HuH-7.5 (cell line): ENCODE results near the gene TYW1.
"Not testable (repeated sequence)": the region's sequence is repeated elsewhere in the genome, so short reads cannot be mapped to it uniquely, and the experiment has no call there.

ENCODE experiments used
- DNase-seq: peaks from one replicate; pipeline ENCODE4 v3.0.0; 2011; ENCODE audit warnings: low spot score

Gene TYW1

GRCh38 chr7:67135617-67136486 lies 139.2 kb downstream of the TYW1 start:
- DNase-seq, result not testable (repeated sequence)

GRCh38 chr7:67137489-67137888 lies 140.9 kb downstream of the TYW1 start:
- not testable (repeated sequence) for DNase-seq

GRCh38 chr7:67139876-67140275 lies 143.2 kb downstream of the TYW1 start:
- DNase-seq, result not testable (repeated sequence)

- DNase-seq, result not testable (repeated sequence)
These were observed 144.4 kb downstream of the TYW1 start for GRCh38 chr7:67141001-67141400.

GRCh38 chr7:67143091-67143786 lies 146.6 kb downstream of the TYW1 start:
- not testable (repeated sequence) for DNase-seq

- not testable (repeated sequence) for DNase-seq
These were observed 149.1 kb downstream of the TYW1 start for GRCh38 chr7:67145581-67146193.

GRCh38 chr7:67149131-67149530 lies 152.5 kb downstream of the TYW1 start:
- DNase-seq, result not testable (repeated sequence)

GRCh38 chr7:67154374-67154773 lies 157.7 kb downstream of the TYW1 start:
- DNase-seq, result not testable (repeated sequence)

GRCh38 chr7:67156064-67156463 lies 159.4 kb downstream of the TYW1 start:
- DNase-seq, result not testable (repeated sequence)

- DNase-seq, result not testable (repeated sequence)
These were observed 166.7 kb downstream of the TYW1 start for GRCh38 chr7:67163285-67163684.

GRCh38 chr7:67171151-67171550 lies 174.5 kb downstream of the TYW1 start:
- DNase-seq, result not testable (repeated sequence)

GRCh38 chr7:67176730-67177129 lies 180.1 kb downstream of the TYW1 start:
- DNase-seq, result not testable (repeated sequence)

- DNase-seq, result not testable (repeated sequence)
These were observed 182.5 kb downstream of the TYW1 start for GRCh38 chr7:67178915-67179688.

- not testable (repeated sequence) for DNase-seq
These were observed 186.5 kb downstream of the TYW1 start for GRCh38 chr7:67182956-67183750.

- not testable (repeated sequence) for DNase-seq
These were observed 188.5 kb downstream of the TYW1 start for GRCh38 chr7:67184912-67185659.

GRCh38 chr7:67185660-67186129 lies 189.1 kb downstream of the TYW1 start:
- DNase-seq, result not testable (repeated sequence)

- not testable (repeated sequence) for DNase-seq
These were observed 192.5 kb downstream of the TYW1 start for GRCh38 chr7:67189160-67189559.

- not testable (repeated sequence) for DNase-seq
These were observed 193.3 kb downstream of the TYW1 start for GRCh38 chr7:67189801-67190465.

GRCh38 chr7:67191002-67191720 lies 194.5 kb downstream of the TYW1 start:
- DNase-seq, result not testable (repeated sequence)
